Activated T-cell treated with anti-CD3 and anti-CD28 coated beads, Interleukin-2, amount 50 U/mL, for 24 hours (primary cell): Measurements from ENCODE around the gene HOXA1.

Experiments
- DNase-seq: peaks from one replicate; pipeline ENCODE4 v3.0.0-alpha.2; 2020
- H3K27ac Mint-ChIP-seq: 2 replicates; pipeline ENCODE4 v1.8.0; 2020; ENCODE audit warnings: mild to moderate bottlenecking, mixed read lengths
- H3K27me3 Mint-ChIP-seq: 2 replicates; pipeline ENCODE4 v1.8.0; 2020; ENCODE audit warnings: mixed read lengths
- H3K36me3 Mint-ChIP-seq: 2 replicates; pipeline ENCODE4 v1.8.0; 2020; ENCODE audit warnings: low read depth, mixed read lengths
- H3K4me1 Mint-ChIP-seq: 2 replicates; pipeline ENCODE4 v1.8.0; 2020; ENCODE audit warnings: low read depth, mixed read lengths
- H3K4me3 Mint-ChIP-seq: 2 replicates; pipeline ENCODE4 v1.8.0; 2020; ENCODE audit warnings: mild to moderate bottlenecking, moderate library complexity, mixed read lengths
- H3K9me3 Mint-ChIP-seq: 2 replicates; pipeline ENCODE4 v1.8.0; 2020; ENCODE audit warnings: mixed read lengths

HOXA1 gene

GRCh38 chr7:27079234-27079975, 16.4 kb downstream of the HOXA1 start:
- Mint-ChIP-seq H3K27me3 (peaks cover 8% of the 10 kb centered on the region), H3K4me3 (no peak overlapping the region), H3K36me3 (no peaks in the 10 kb centered on the region), H3K27ac (no peak overlapping the region), H3K4me1 (no peaks in the 10 kb centered on the region), H3K9me3 (no peaks in the 10 kb centered on the region)
- no peak for DNase-seq

- Mint-ChIP-seq H3K4me3 (no peak overlapping the region), H3K27ac (no peak overlapping the region), H3K36me3 (no peaks in the 10 kb centered on the region), H3K4me1 (no peaks in the 10 kb centered on the region), H3K27me3 (peaks cover 6% of the 10 kb centered on the region), H3K9me3 (no peaks in the 10 kb centered on the region)
- no peak for DNase-seq
Observed at GRCh38 chr7:27078616-27079233, 17.1 kb downstream of the HOXA1 start.

- no peak for DNase-seq
- H3K9me3 Mint-ChIP-seq: no peaks in the 10 kb centered on the region
- H3K36me3 Mint-ChIP-seq: no peaks in the 10 kb centered on the region
- no peaks in the 10 kb centered on the region for H3K4me1 Mint-ChIP-seq
- no peak overlapping the region for H3K4me3 Mint-ChIP-seq
- H3K27me3 Mint-ChIP-seq: peaks cover 17% of the 10 kb centered on the region
- no peak overlapping the region for H3K27ac Mint-ChIP-seq
Observed at GRCh38 chr7:27073076-27073475, 22.7 kb downstream of the HOXA1 start.

GRCh38 chr7:27071622-27072390, 24.0 kb downstream of the HOXA1 start:
- Mint-ChIP-seq H3K9me3 (no peaks in the 10 kb centered on the region), H3K27ac (no peak overlapping the region), H3K4me1 (no peaks in the 10 kb centered on the region), H3K36me3 (no peaks in the 10 kb centered on the region), H3K4me3 (no peak overlapping the region), H3K27me3 (peaks cover 17% of the 10 kb centered on the region)
- DNase-seq: no peak

- Mint-ChIP-seq H3K9me3 (no peaks in the 10 kb centered on the region), H3K4me3 (no peak overlapping the region), H3K36me3 (no peaks in the 10 kb centered on the region), H3K27me3 (peaks cover 12% of the 10 kb centered on the region), H3K4me1 (no peaks in the 10 kb centered on the region), H3K27ac (no peak overlapping the region)
- no peak for DNase-seq
Observed at GRCh38 chr7:27068259-27068658, 27.5 kb downstream of the HOXA1 start.

DNA sequence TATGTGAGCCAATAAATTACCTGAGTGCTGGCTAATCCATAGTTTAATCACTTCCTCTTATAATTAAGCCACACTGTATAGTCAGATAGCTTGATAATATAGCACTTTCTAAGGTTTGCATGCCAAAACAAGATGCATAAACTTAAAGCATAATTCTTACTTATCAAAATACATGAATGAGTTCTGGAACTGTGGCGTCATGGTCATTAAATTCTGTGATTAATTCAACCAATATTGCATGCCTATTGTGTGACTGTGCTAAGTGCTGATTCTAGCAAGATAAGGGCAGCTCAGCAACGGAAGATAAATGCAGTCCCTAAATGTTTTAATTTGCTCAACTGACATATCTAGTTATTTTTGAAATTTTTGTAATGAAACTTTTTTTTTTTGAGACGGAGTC, 29.7 kb downstream of the HOXA1 start:
- Mint-ChIP-seq H3K9me3 (no peaks in the 10 kb centered on the region), H3K27me3 (peaks cover 5% of the 10 kb centered on the region), H3K4me1 (no peaks in the 10 kb centered on the region), H3K27ac (no peak overlapping the region), H3K4me3 (no peak overlapping the region), H3K36me3 (no peaks in the 10 kb centered on the region)
- no peak for DNase-seq

DNA sequence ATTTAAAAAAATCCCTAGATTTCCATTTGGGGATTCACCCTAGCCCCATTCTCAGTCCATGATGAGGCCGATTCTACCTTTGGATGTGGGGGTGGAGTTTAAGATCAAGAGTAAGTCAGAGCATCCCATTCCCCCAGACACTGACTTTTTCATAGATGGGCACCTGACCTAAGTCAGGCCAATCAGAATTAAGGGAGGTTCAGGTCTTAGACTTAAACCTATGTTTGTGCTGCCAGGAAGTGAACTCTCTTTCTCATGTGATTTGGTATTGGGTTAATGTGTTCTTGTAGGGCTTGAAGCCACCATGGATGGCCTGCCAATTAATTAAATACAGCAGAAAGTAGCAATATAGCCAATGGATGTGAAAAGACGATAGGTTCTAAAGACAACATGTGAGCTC, 30.1 kb downstream of the HOXA1 start:
- Mint-ChIP-seq H3K9me3 (no peaks in the 10 kb centered on the region), H3K4me3 (no peak overlapping the region), H3K4me1 (no peaks in the 10 kb centered on the region), H3K27ac (no peak overlapping the region), H3K27me3 (peaks cover 5% of the 10 kb centered on the region), H3K36me3 (no peaks in the 10 kb centered on the region)
- DNase-seq: no peak

GRCh38 chr7:27064661-27065060, 31.1 kb downstream of the HOXA1 start:
- Mint-ChIP-seq H3K27ac (no peak overlapping the region), H3K36me3 (no peaks in the 10 kb centered on the region), H3K4me1 (no peaks in the 10 kb centered on the region), H3K4me3 (no peak overlapping the region), H3K27me3 (peaks cover 5% of the 10 kb centered on the region), H3K9me3 (no peaks in the 10 kb centered on the region)
- DNase-seq: no peak

DNA sequence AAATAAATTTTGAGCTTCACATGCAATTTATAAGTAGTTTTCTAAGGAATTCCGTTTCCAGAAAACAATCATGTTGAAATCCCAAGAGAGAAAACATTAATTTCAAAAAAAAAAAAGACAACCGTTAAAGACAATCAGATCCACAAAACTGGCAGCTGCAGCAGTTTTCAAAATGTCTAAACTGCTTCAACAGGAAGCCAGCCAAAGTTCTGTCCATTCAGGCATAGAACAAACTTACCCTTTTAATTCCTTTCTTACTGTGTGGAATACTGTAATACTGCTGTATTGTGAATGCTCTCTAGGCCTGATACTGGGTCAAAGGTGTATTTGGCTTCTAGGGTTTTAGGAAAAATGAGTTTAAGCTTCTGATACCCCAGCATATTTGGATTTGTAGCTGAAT, 31.6 kb downstream of the HOXA1 start:
- DNase-seq: no peak
- Mint-ChIP-seq H3K27ac (no peak overlapping the region), H3K9me3 (no peaks in the 10 kb centered on the region), H3K4me3 (no peak overlapping the region), H3K27me3 (peaks cover 9% of the 10 kb centered on the region), H3K4me1 (no peaks in the 10 kb centered on the region), H3K36me3 (no peaks in the 10 kb centered on the region)

- no peak overlapping the region for H3K27ac Mint-ChIP-seq
- H3K27me3 Mint-ChIP-seq: peaks cover 10% of the 10 kb centered on the region
- H3K9me3 Mint-ChIP-seq: no peaks in the 10 kb centered on the region
- no peak for DNase-seq
- no peak overlapping the region for H3K4me3 Mint-ChIP-seq
- no peaks in the 10 kb centered on the region for H3K4me1 Mint-ChIP-seq
- no peaks in the 10 kb centered on the region for H3K36me3 Mint-ChIP-seq
Observed at GRCh38 chr7:27062946-27063345, 32.9 kb downstream of the HOXA1 start.

DNA sequence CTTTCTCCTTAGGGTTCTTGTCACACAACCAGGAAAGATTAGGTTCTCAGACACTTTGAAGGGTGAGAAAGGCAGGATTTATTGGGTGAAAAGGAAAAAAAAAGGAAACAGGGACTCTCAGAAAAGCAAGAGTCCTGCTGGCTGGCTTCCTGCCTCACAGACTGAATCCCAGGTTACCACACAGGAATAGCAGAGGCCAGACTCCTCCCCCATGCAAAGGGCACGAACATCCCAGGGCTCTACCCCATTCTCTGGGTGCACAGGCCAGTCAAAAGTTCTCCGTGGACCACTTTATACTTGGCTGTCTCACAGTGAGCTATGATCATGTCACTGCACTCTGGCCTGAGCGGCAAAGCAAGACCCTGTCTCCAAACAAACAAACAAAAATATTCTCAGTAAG, 42.6 kb downstream of the HOXA1 start:
- H3K27ac Mint-ChIP-seq: no peak overlapping the region

GRCh38 chr7:27051451-27051850, 44.3 kb downstream of the HOXA1 start:
- no peaks in the 10 kb centered on the region for H3K27me3 Mint-ChIP-seq
- H3K4me3 Mint-ChIP-seq: no peak overlapping the region
- no peaks in the 10 kb centered on the region for H3K4me1 Mint-ChIP-seq
- no peak overlapping the region for H3K27ac Mint-ChIP-seq
- H3K9me3 Mint-ChIP-seq: no peaks in the 10 kb centered on the region
- no peaks in the 10 kb centered on the region for H3K36me3 Mint-ChIP-seq
- DNase-seq: no peak

More for the DNA sequence above, 42.6 kb downstream of the HOXA1 start:
- H3K4me1 Mint-ChIP-seq: no peaks in the 10 kb centered on the region
- no peak for DNase-seq
- no peaks in the 10 kb centered on the region for H3K36me3 Mint-ChIP-seq
- no peaks in the 10 kb centered on the region for H3K9me3 Mint-ChIP-seq
- no peak overlapping the region for H3K4me3 Mint-ChIP-seq
- peaks cover 5% of the 10 kb centered on the region for H3K27me3 Mint-ChIP-seq

DNA sequence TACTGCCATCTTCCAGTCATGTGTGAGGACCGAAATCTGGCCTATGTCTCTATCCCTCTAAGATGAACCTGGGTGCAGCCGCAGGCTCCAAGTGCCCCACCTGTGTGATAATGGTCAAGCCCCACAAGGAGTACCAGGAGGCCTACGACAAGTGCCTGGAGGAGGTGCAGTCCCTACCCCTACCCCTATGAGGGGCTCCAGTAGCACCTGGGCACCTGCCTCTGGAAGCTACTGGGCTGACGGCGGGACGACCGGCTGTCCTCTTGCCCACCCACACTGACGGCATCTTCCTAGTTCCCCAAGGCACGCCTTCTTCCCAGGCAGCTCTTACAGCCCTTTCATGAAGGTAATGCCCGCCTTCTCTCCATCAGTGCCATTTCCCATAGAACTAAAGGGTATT, 47.4 kb downstream of the HOXA1 start:
- no peak overlapping the region for H3K27ac Mint-ChIP-seq
- peaks cover 2% of the 10 kb centered on the region for H3K27me3 Mint-ChIP-seq
- no peaks in the 10 kb centered on the region for H3K9me3 Mint-ChIP-seq
- H3K4me1 Mint-ChIP-seq: no peaks in the 10 kb centered on the region
- no peaks in the 10 kb centered on the region for H3K36me3 Mint-ChIP-seq
- no peak overlapping the region for H3K4me3 Mint-ChIP-seq
- DNase-seq: no peak

DNA sequence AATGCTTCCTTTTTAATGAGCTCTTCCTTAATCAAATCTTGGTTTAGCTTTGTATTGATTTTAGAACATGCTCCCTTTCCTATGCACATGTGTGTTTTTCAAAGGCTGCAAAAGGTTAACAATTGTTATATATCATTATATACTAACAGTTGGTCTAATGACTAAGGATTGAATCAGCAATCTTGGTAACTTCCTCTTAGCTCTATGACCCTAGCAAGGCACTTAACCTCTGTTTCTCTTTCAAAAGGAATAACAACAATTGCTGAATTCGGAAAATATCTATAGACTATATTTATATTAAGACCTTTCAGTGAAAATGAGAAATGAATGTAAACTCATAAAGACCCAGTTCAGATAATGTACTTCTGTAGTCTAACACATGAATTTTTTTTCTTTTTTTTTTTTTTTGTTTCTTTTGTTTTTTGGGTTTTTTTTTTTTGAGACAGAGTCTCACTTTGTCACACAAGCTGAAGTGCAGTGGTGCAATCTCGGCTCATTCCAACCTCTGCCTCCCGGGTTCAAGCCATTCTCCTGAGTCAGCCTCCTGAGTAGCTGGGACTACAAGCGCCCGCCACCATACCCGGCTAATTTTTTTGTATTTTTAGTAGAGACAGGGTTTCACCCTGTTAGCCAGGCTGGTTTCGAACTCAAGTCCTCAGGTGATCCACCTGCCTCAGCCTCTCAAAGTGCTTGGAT, 48.8 kb downstream of the HOXA1 start:
- no peaks in the 10 kb centered on the region for H3K9me3 Mint-ChIP-seq
- H3K36me3 Mint-ChIP-seq: no peaks in the 10 kb centered on the region
- H3K4me3 Mint-ChIP-seq: no peak overlapping the region
- H3K27me3 Mint-ChIP-seq: peaks cover 10% of the 10 kb centered on the region
- no peak overlapping the region for H3K27ac Mint-ChIP-seq
- no peaks in the 10 kb centered on the region for H3K4me1 Mint-ChIP-seq
- DNase-seq: no peak
